IMR-90 (cell line): Measurements from ENCODE around the gene DNAJC3. TPM values are rescaled to one million over a fixed set of nuclear protein-coding genes. Genes with fewer than 3 reads are reported as not detected.

Experiments
- ATAC-seq: fragments of 200-7000 bp; cut with Tn5 transposase; 2 replicates; pipeline ENCODE4 v1.9.1; 2020; ENCODE audit warnings: low read depth, mild to moderate bottlenecking, moderate library complexity
- BruUV-seq: library from RNA; stranded (reverse); fragments of 400-500 nt; replicated peaks from 2 replicates; lab custom pipeline; 2021; lab: Mats Ljungman, UMichigan
- CTCF ChIA-PET: fragments of 300-600 bp; formaldehyde crosslinking; extraction: SDS; loops from one replicate; lab custom pipeline; 2021; ENCODE audit warnings: antibody characterized with exemption; lab: Yijun Ruan, JAX
- POLR2A ChIA-PET: fragments of 300-600 bp; sonication (Branson Sonifier 250); formaldehyde crosslinking; loops from one replicate; lab custom pipeline; 2022; ENCODE audit warnings: antibody characterized with exemption; ENCODE audit not compliant: unreplicated experiment; lab: Charles Lee
- DNase-seq: peaks from one replicate; pipeline ENCODE4 v3.0.0; 2013
- H2AFZ ChIP-seq: replicated peaks from 2 replicates; pipeline ENCODE3; 2013; ENCODE audit warnings: low read length, mild to moderate bottlenecking; ENCODE audit not compliant: poor library complexity
- H2AK5ac ChIP-seq: 2 replicates; pipeline ENCODE4 v1.6.1; 2013; ENCODE audit warnings: low read depth, low read length, inconsistent platforms
- H2AK9ac ChIP-seq: replicated peaks from 2 replicates; pipeline ENCODE3; 2013; ENCODE audit warnings: mild to moderate bottlenecking, low read depth, low read length, moderate library complexity; ENCODE audit not compliant: poor library complexity
- H2BK120ac ChIP-seq: 2 replicates; pipeline ENCODE4 v1.6.1; 2013; ENCODE audit warnings: low read depth, low read length, inconsistent platforms
- H2BK15ac ChIP-seq: 3 replicates; pipeline ENCODE4 v1.6.1; 2013; ENCODE audit warnings: low read depth, low read length, inconsistent platforms
- H2BK20ac ChIP-seq: 2 replicates; pipeline ENCODE4 v1.6.1; 2013; ENCODE audit warnings: low read depth, mild to moderate bottlenecking, inconsistent platforms, low read length, moderate library complexity
- H2BK5ac ChIP-seq: 2 replicates; pipeline ENCODE4 v1.6.1; 2013; ENCODE audit warnings: mild to moderate bottlenecking, low read depth, low read length, inconsistent platforms; ENCODE audit not compliant: poor library complexity, severe bottlenecking
- H3K14ac ChIP-seq: replicated peaks from 2 replicates; pipeline ENCODE4 v1.6.1; 2013; ENCODE audit warnings: low read depth, low read length, inconsistent platforms
- H3K18ac ChIP-seq: 2 replicates; pipeline ENCODE4 v1.6.1; 2013; ENCODE audit warnings: low read depth, low read length, control low read depth
- H3K23ac ChIP-seq: 2 replicates; pipeline ENCODE4 v1.6.1; 2013; ENCODE audit warnings: low read depth, low read length, inconsistent platforms
- H3K27ac ChIP-seq: 2 replicates; pipeline ENCODE4 v1.5.1; 2013; ENCODE audit warnings: mild to moderate bottlenecking, control low read depth, low read length; ENCODE audit not compliant: insufficient read depth
- H3K27me3 ChIP-seq: 2 replicates; pipeline ENCODE4 v1.6.1; 2013; ENCODE audit warnings: low read length; ENCODE audit not compliant: control insufficient read depth, insufficient read depth
- H3K36me3 ChIP-seq: 2 replicates; pipeline ENCODE4 v1.6.1; 2013; ENCODE audit warnings: low read length, mixed read lengths; ENCODE audit not compliant: control insufficient read depth, insufficient read depth
- H3K4ac ChIP-seq: 2 replicates; pipeline ENCODE4 v1.6.1; 2013; ENCODE audit warnings: low read depth, low read length, inconsistent platforms
- H3K4me1 ChIP-seq: 2 replicates; pipeline ENCODE4 v1.6.1; 2013; ENCODE audit warnings: low read length, mixed read lengths; ENCODE audit not compliant: control insufficient read depth, insufficient read depth
- H3K4me2 ChIP-seq: 2 replicates; pipeline ENCODE4 v1.6.1; 2013; ENCODE audit warnings: low read depth, mild to moderate bottlenecking, control low read depth, low read length, moderate library complexity
- H3K4me3 ChIP-seq: 2 replicates; pipeline ENCODE4 v1.5.1; 2013; ENCODE audit warnings: low read depth, mild to moderate bottlenecking, control low read depth, low read length, moderate library complexity; ENCODE audit not compliant: insufficient read depth
- H3K56ac ChIP-seq: 2 replicates; pipeline ENCODE4 v1.6.1; 2013; ENCODE audit warnings: low read length, inconsistent platforms; ENCODE audit not compliant: insufficient read depth; ENCODE audit errors: extremely low read depth
- H3K79me1 ChIP-seq, 2 experiments: 2 replicates each; pipeline ENCODE4 v1.6.1; 2013; ENCODE audit warnings: low read length in 2 of 2, inconsistent platforms in 1 of 2, low read depth in 1 of 2
- H3K9ac ChIP-seq: 2 replicates; pipeline ENCODE4 v1.6.1; 2013; ENCODE audit warnings: low read depth, low read length, control low read depth
- H3K9me1 ChIP-seq: 2 replicates; pipeline ENCODE4 v1.6.1; 2013; ENCODE audit warnings: low read length, inconsistent platforms; ENCODE audit not compliant: insufficient read depth
- H3K9me3 ChIP-seq: 2 replicates; pipeline ENCODE4 v1.6.1; 2013; ENCODE audit warnings: low read length; ENCODE audit not compliant: control insufficient read depth, insufficient read depth
- H4K20me1 ChIP-seq: 2 replicates; pipeline ENCODE4 v1.6.1; 2013; ENCODE audit warnings: low read length, inconsistent platforms; ENCODE audit not compliant: insufficient read depth
- H4K5ac ChIP-seq: 2 replicates; pipeline ENCODE4 v1.6.1; 2013; ENCODE audit warnings: mild to moderate bottlenecking, low read depth, low read length, control low read depth
- H4K8ac ChIP-seq, 2 experiments: 2 replicates each; pipeline ENCODE4 v1.6.1; 2013; ENCODE audit warnings: low read depth in 2 of 2, low read length in 2 of 2, control low read depth in 1 of 2, inconsistent platforms in 1 of 2
- H4K91ac ChIP-seq: 2 replicates; pipeline ENCODE4 v1.6.1; 2013; ENCODE audit warnings: low read depth, low read length, inconsistent platforms; ENCODE audit not compliant: insufficient read depth
- BHLHE40 ChIP-seq: fragments of 150-350 bp; IDR thresholded peaks from 2 replicates; pipeline ENCODE4 v1.6.1; 2016; ENCODE audit warnings: mild to moderate bottlenecking, low read depth, low read length
- CEBPB ChIP-seq: IDR thresholded peaks from 2 replicates; pipeline ENCODE4 v1.6.1; 2012; ENCODE audit warnings: low read depth, low read length, improper control_type of control experiment
- CHD1 ChIP-seq: IDR thresholded peaks from 2 replicates; pipeline ENCODE4 v1.6.1; 2012; ENCODE audit warnings: low read depth, low read length, improper control_type of control experiment
- CTCF ChIP-seq: conservative IDR thresholded peaks from 2 replicates; pipeline ENCODE4 v1.5.1; 2012; ENCODE audit warnings: mild to moderate bottlenecking, low read depth, low read length, improper control_type of control experiment
- ELK1 ChIP-seq: fragments of 150-350 bp; IDR thresholded peaks from 2 replicates; pipeline ENCODE4 v1.6.1; 2016; ENCODE audit warnings: low read depth, mild to moderate bottlenecking, low read length, moderate library complexity, borderline replicate concordance
- FOS ChIP-seq: fragments of 150-350 bp; IDR thresholded peaks from 2 replicates; pipeline ENCODE4 v1.6.1; 2016; ENCODE audit warnings: low read depth, low read length
- MAFK ChIP-seq: IDR thresholded peaks from 2 replicates; pipeline ENCODE4 v1.6.1; 2012; ENCODE audit warnings: low read depth, low read length, improper control_type of control experiment
- MAZ ChIP-seq: IDR thresholded peaks from 2 replicates; pipeline ENCODE4 v1.6.1; 2012; ENCODE audit warnings: low read depth, mild to moderate bottlenecking, low read length, improper control_type of control experiment, moderate library complexity, borderline replicate concordance
- MXI1 ChIP-seq: IDR thresholded peaks from 2 replicates; pipeline ENCODE4 v1.6.1; 2012; ENCODE audit warnings: low read depth, mild to moderate bottlenecking, low read length, moderate library complexity, borderline replicate concordance
- NFE2L2 ChIP-seq: fragments of 150-350 bp; IDR thresholded peaks from 2 replicates; pipeline ENCODE4 v1.6.1; 2016; ENCODE audit warnings: low read depth, mild to moderate bottlenecking, low read length
- POLR2A ChIP-seq: IDR thresholded peaks from 2 replicates; pipeline ENCODE4 v1.6.1; 2012; ENCODE audit warnings: mild to moderate bottlenecking, low read depth, low read length
- RAD21 ChIP-seq: IDR thresholded peaks from 2 replicates; pipeline ENCODE4 v1.6.1; 2012; ENCODE audit warnings: low read length, improper control_type of control experiment
- RCOR1 ChIP-seq: IDR thresholded peaks from 2 replicates; pipeline ENCODE4 v1.6.1; 2012; ENCODE audit warnings: mild to moderate bottlenecking, low read length, improper control_type of control experiment; ENCODE audit not compliant: insufficient replicate concordance
- RFX5 ChIP-seq: IDR thresholded peaks from 2 replicates; pipeline ENCODE4 v1.8.0; 2012; ENCODE audit warnings: low read depth, mild to moderate bottlenecking, low read length, moderate library complexity
- SMC3 ChIP-seq: fragments of 150-350 bp; IDR thresholded peaks from 2 replicates; pipeline ENCODE4 v1.6.1; 2016; ENCODE audit warnings: low read depth, mild to moderate bottlenecking, antibody characterized with exemption, low read length, moderate library complexity
- USF2 ChIP-seq: fragments of 150-350 bp; IDR thresholded peaks from 2 replicates; pipeline ENCODE4 v1.6.1; 2017; ENCODE audit warnings: mild to moderate bottlenecking, antibody characterized with exemption, low read length, low read depth
- WGBS, 2 experiments: methylation state at CpG; one replicate each; pipeline versions ENCODE4 v1.1.5 to v1.1.7; 2013; ENCODE audit warnings: missing lambda C conversion rate in 2 of 2; ENCODE audit not compliant: insufficient read length in 1 of 2; ENCODE audit errors: extremely low coverage in 2 of 2; 5-methylcytosine and 5-hydroxymethylcytosine counted together
- dilution Hi-C: fragments of 300-500 bp; cut with HindIII; formaldehyde crosslinking; loops from one replicate; pipeline ENCODE4 v1.14.3; 2018; ENCODE audit warnings: low sequenced_read_pairs; ENCODE audit not compliant: unreplicated experiment
- in situ Hi-C: fragments of 300-500 bp; cut with MboI; formaldehyde crosslinking; loops from 3 replicates; pipeline ENCODE4 v1.14.3; 2019; ENCODE audit warnings: low sequenced_read_pairs, inconsistent platforms, mixed read lengths
- intact Hi-C: fragments of 100-400 bp; cut with micrococcal nuclease; formaldehyde crosslinking; loops from 2 replicates; pipeline ENCODE4 v1.10.0; 2022
- polyA plus RNA-seq, 3 experiments: library from polyadenylated mRNA; depleted of rRNA; stranded (reverse); fragments of >200 nt; gene quantifications; 2 replicates each; pipeline ENCODE4 v1.2.3, GENCODE V29; 2012; ENCODE audit warnings: low replicate concordance in 1 of 3
- total RNA-seq: library from RNA; depleted of rRNA; stranded (reverse); fragments of >200 nt; gene quantifications from 2 replicates; pipeline ENCODE4 v1.2.3, GENCODE V29; 2012

Gene DNAJC3
- total and polyA plus RNA-seq, 2 of the 4 experiments (the other 2 are of a cell fraction) = 10.7 to 28.5 TPM

- ChIA-PET POLR2A (no interaction called here), CTCF (interaction anchor here (0.6 kb wide), 1 partner anchor 9 kb away, joined by 3 read pairs; no protein-coding TSS in a partner anchor)
- ATAC-seq (no peak), DNase-seq (no peak)
- H3K36me3 ChIP-seq = peaks cover 5% of the 10 kb centered on the region; the same call in 1 of the 2 replicates
- H4K5ac ChIP-seq = no peak overlapping the region
- no peaks in the 10 kb centered on the region for H3K27me3 ChIP-seq
- H3K79me1 ChIP-seq = peaks cover 15 to 56% of the 10 kb centered on the region in 2 experiments
- H2BK15ac ChIP-seq = no peak overlapping the region
- H2AK5ac ChIP-seq = no peak overlapping the region
- no peak overlapping the region for H3K18ac ChIP-seq
- H3K9me3 ChIP-seq = no peaks in the 10 kb centered on the region
- no peak overlapping the region for H2BK20ac ChIP-seq
- H2AK9ac ChIP-seq = no peak overlapping the region
- H3K56ac ChIP-seq = no peak overlapping the region
- no peak overlapping the region for H2AFZ ChIP-seq
- H3K27ac ChIP-seq = no peak overlapping the region
- dilution Hi-C loops (no loop called here), intact Hi-C loops (no loop called here), in situ Hi-C loops (no loop called here)
- no peak overlapping the region for H4K91ac ChIP-seq
- no CpG with 5 or more reads among the region's 4 CpGs for WGBS, 2 experiments
- no peak overlapping the region for H3K14ac ChIP-seq
- no peak overlapping the region for H2BK5ac ChIP-seq
- TF ChIP-seq CEBPB (no peak), NFE2L2 (no peak), CHD1 (no peak), ELK1 (no peak), FOS (no peak), MAZ (no peak), POLR2A (no peak), CTCF (no peak), MXI1 (no peak), SMC3 (no peak), USF2 (no peak), BHLHE40 (no peak), MAFK (no peak), RFX5 (no peak), RCOR1 (no peak), RAD21 (no peak)
- no TSS peak for BruUV-seq
- no peak overlapping the region for H4K8ac ChIP-seq
- peaks cover 5% of the 10 kb centered on the region for H3K9me1 ChIP-seq
- no peak overlapping the region for H3K23ac ChIP-seq
- no peak overlapping the region for H3K4me2 ChIP-seq
- H4K20me1 ChIP-seq = peaks cover 23% of the 10 kb centered on the region
- H3K9ac ChIP-seq = no peak overlapping the region
- no peak overlapping the region for H3K4me3 ChIP-seq
- H2BK120ac ChIP-seq = no peak overlapping the region
- H3K4me1 ChIP-seq = no peaks in the 10 kb centered on the region; the same call in 1 of the 2 replicates
- no peak overlapping the region for H3K4ac ChIP-seq
Observed at GRCh38 chr13:95708811-95709500, 32.0 kb downstream of the DNAJC3 start.
